Transverse colon (tissue), 4 donors: ENCODE data around the gene MED8. TPM values are rescaled to one million over a fixed set of nuclear protein-coding genes. Genes with fewer than 3 reads are reported as not detected.
A peak's percentile ranks its signal among the peaks of the same experiment; 100 is the strongest.

Experiments used
- DNase-seq: peaks from one replicate; pipeline ENCODE4 v3.0.0-alpha.2; 2019
- H3K27ac ChIP-seq, 4 donors: fragments of 200-600 bp; sonication (generic); 2 replicates each; pipeline ENCODE4 v1.5.1; 2016 to 2018; ENCODE audit warnings: inconsistent platforms in 4 of 4
- H3K27me3 ChIP-seq: fragments of 200-600 bp; sonication (generic); 2 replicates; pipeline ENCODE4 v1.5.1; 2017; ENCODE audit warnings: inconsistent platforms
- H3K36me3 ChIP-seq, 4 donors: fragments of 200-600 bp; sonication (generic); 2 replicates each; pipeline ENCODE4 v1.5.1; 2017 to 2019; ENCODE audit warnings: inconsistent platforms in 4 of 4
- H3K4me1 ChIP-seq, 4 donors: fragments of 200-600 bp; sonication (generic); 2 replicates each; pipeline ENCODE4 v1.5.1; 2017 to 2020; ENCODE audit warnings: inconsistent platforms in 4 of 4
- H3K4me3 ChIP-seq, 4 donors: fragments of 200-600 bp; sonication (generic); 1 replicate in 1 of 4; 2 replicates in 3 of 4; pipeline versions ENCODE4 v1.5.1 to v1.6.1; 2017 to 2019; ENCODE audit warnings: inconsistent platforms in 4 of 4
- H3K9me3 ChIP-seq, 2 donors: fragments of 200-600 bp; sonication (generic); 2 replicates each; pipeline ENCODE4 v1.5.1; 2017 to 2019; ENCODE audit warnings: inconsistent platforms in 2 of 2
- EP300 ChIP-seq: sonication (generic); formaldehyde crosslinking; IDR thresholded peaks from one replicate; pipeline ENCODE4 v1.6.1; 2017; ENCODE audit warnings: antibody characterized with exemption, low read depth
- POLR2A ChIP-seq: fragments of 450-650 bp; IDR thresholded peaks from one replicate; pipeline ENCODE4 v1.6.1; 2016; ENCODE audit warnings: antibody characterized with exemption, mild to moderate bottlenecking, moderate library complexity
- POLR2AphosphoS5 ChIP-seq, 3 donors: sonication (generic); formaldehyde crosslinking; IDR thresholded peaks; one replicate each; pipeline ENCODE4 v1.6.1; 2016; ENCODE audit warnings: antibody characterized with exemption in 3 of 3
- WGBS, 2 donors: methylation state at CpG; one replicate each; pipeline ENCODE4 v1.1.5; 2018; ENCODE audit warnings: low coverage in 1 of 2; 5-methylcytosine and 5-hydroxymethylcytosine counted together
- in situ Hi-C, 4 donors: fragments of 200-750 bp; cut with MboI; loops; one replicate each; pipeline versions ENCODE4 v1.15.0 to v1.15.1; 2017; ENCODE audit warnings: low sequenced_read_pairs in 3 of 4, low pct_ligation_motif_present in 1 of 4, low pct_unique_long_range_greater_than_20kb in 1 of 4
- intact Hi-C: fragments of 100-400 bp; cut with DNase I; formaldehyde crosslinking; loops from one replicate; pipeline ENCODE4 v1.15.1; 2023; ENCODE audit warnings: low total_unique reads
- total RNA-seq, 4 donors: library from RNA; depleted of rRNA; stranded (reverse); fragments of >200 nt; gene quantifications; one replicate each; pipeline ENCODE4 v1.1.0, GENCODE V29; 2016
- TF ChIP-seq, protein P1 (sequence below), 5 experiments: fragments of 200-600 bp in 3 of 5; fragments of 450-650 bp in 2 of 5; sonication (generic) in 3 of 5; IDR thresholded peaks; 1 replicate in 2 of 5; 2 replicates in 3 of 5; pipeline ENCODE4 v1.5.1; 2016 to 2017; ENCODE audit warnings: antibody characterized with exemption in 5 of 5, inconsistent platforms in 3 of 5, mild to moderate bottlenecking in 2 of 5, moderate library complexity in 1 of 5

MED8 gene
- total RNA-seq, 4 donors from 2014 or later, result 12.7 to 41.9 (median 25.0) TPM

- H3K4me1 ChIP-seq, result peaks cover 7 to 18% (median 14%) of the 10 kb centered on the region in 4 donors
- H3K4me3 ChIP-seq, result no peak overlapping the region
- in situ Hi-C loops (no loop called here), intact Hi-C loops (no loop called here)
- no peaks in the 10 kb centered on the region for H3K9me3 ChIP-seq
- H3K27me3 ChIP-seq, result no peaks in the 10 kb centered on the region
- WGBS, 2 donors, result 68 to 82% methylated on average over 3 to 10 of the region's 10 CpGs
- no peaks in the 10 kb centered on the region for H3K36me3 ChIP-seq
- no peak for TF ChIP-seq POLR2A
- no peak for DNase-seq
- no peak overlapping the region for H3K27ac ChIP-seq
Observed at GRCh38 chr1:43351421-43352350, 37.9 kb downstream of the MED8 start.

DNA sequence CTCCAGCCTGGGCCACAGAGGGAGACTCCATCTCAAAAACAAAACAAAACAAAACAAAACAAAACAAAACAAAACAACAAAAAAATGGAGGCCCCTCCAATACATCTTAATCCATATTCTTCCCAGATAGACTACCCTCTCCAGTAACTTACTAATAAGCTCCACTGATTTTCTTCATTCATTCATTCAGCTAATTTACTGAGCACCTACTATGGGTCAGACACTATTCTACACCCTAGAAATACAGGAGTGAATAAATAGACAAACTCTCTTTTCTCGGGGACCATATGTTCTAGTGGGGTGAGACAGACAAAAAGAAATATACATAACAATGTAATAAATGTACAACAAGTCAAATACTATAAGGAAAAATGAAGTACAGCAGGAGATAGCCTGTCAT, 38.6 kb downstream of the MED8 start:
- no peak for DNase-seq
- intact Hi-C loops, result no loop called here
- TF ChIP-seq EP300, result no peak
- TF ChIP-seq POLR2A, result no peak
- no peak for TF ChIP-seq POLR2AphosphoS5 (IDR thresholded peaks at IDR 0.05)
- TF ChIP-seq, protein P1, sequence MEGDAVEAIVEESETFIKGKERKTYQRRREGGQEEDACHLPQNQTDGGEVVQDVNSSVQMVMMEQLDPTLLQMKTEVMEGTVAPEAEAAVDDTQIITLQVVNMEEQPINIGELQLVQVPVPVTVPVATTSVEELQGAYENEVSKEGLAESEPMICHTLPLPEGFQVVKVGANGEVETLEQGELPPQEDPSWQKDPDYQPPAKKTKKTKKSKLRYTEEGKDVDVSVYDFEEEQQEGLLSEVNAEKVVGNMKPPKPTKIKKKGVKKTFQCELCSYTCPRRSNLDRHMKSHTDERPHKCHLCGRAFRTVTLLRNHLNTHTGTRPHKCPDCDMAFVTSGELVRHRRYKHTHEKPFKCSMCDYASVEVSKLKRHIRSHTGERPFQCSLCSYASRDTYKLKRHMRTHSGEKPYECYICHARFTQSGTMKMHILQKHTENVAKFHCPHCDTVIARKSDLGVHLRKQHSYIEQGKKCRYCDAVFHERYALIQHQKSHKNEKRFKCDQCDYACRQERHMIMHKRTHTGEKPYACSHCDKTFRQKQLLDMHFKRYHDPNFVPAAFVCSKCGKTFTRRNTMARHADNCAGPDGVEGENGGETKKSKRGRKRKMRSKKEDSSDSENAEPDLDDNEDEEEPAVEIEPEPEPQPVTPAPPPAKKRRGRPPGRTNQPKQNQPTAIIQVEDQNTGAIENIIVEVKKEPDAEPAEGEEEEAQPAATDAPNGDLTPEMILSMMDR (IDR thresholded peaks at IDR 0.05), result no peak
- 60 to 93% methylated on average over 1 of the region's 1 CpG for WGBS, 2 donors
- H3K27ac ChIP-seq, result no peak overlapping the region
- no peaks in the 10 kb centered on the region for H3K9me3 ChIP-seq
- in situ Hi-C loops, result no loop called here
- H3K27me3 ChIP-seq, result no peaks in the 10 kb centered on the region
- H3K4me1 ChIP-seq, result peaks cover 7 to 18% (median 14%) of the 10 kb centered on the region in 4 donors
- H3K4me3 ChIP-seq, result no peak overlapping the region
- H3K36me3 ChIP-seq, result no peaks in the 10 kb centered on the region

- intact Hi-C loops, result no loop called here
- peak overlapping the region; percentile 87 to 96 (median 94) for H3K27ac ChIP-seq
- in situ Hi-C loops, result no loop called here
- H3K36me3 ChIP-seq, result no peaks in the 10 kb centered on the region
- peak overlapping the region in 3 of 4 donors; percentile 42 to 53 (median 47) for H3K4me3 ChIP-seq
- TF ChIP-seq EP300 (no peak), POLR2AphosphoS5 (IDR thresholded peaks at IDR 0.05) (no peak), POLR2A (no peak)
- TF ChIP-seq, protein P1 (IDR thresholded peaks at IDR 0.05), result no peak
- no peaks in the 10 kb centered on the region for H3K27me3 ChIP-seq
- no peaks in the 10 kb centered on the region for H3K9me3 ChIP-seq
- H3K4me1 ChIP-seq, result peaks cover 7 to 28% (median 15%) of the 10 kb centered on the region in 4 donors
- WGBS, 2 donors, result 40 to 45% methylated on average over 11 of the region's 11 CpGs
- DNase-seq, result no peak
Observed at GRCh38 chr1:43349594-43350306, 39.9 kb downstream of the MED8 start.

DNA sequence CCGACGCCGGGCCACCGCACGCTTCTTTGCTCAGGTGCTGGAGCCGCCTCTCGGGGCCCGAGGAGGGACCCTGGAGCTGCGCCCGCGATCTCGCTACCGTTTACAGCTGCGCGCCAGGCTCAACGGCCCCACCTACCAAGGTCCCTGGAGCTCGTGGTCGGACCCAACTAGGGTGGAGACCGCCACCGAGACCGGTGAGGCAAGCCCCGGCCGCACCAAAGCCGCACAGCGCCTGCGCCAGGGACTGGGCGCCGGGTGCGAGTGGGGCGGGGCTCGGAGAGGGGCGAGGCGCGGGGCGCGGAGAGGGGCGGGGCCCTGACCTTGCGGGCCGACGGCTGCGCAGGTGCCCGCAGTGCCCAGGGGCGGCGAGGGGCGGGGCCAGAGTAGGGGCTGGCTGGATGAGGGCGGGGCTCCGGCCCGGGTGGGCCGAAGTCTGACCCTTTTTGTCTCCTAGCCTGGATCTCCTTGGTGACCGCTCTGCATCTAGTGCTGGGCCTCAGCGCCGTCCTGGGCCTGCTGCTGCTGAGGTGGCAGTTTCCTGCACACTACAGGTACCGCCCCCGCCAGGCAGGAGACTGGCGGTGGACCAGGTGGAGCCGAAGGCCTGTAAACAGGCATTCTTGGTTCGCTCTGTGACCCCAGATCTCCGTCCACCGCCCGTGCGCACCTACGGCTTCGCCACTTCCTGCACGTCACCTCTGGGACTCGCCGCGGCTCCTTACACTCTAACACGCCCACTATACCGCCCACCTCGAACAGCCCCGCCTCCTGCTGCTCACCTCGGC, 40.6 kb downstream of the MED8 start:
- peak; percentile 94 for DNase-seq
- Histone ChIP-seq H3K36me3 (no peaks in the 10 kb centered on the region), H3K4me1 (peaks cover 7 to 30% (median 15%) of the 10 kb centered on the region in 4 donors), H3K27me3 (no peaks in the 10 kb centered on the region), H3K9me3 (no peaks in the 10 kb centered on the region), H3K27ac (peak overlapping the region; percentile 87 to 96 (median 94)), H3K4me3 (peak overlapping the region; percentile 42 to 63 (median 50))
- in situ Hi-C loops (no loop called here), intact Hi-C loops (no loop called here)
- TF ChIP-seq, protein P1 (IDR thresholded peaks at IDR 0.05), result peak in 1 of 5 experiments; percentile 22
- TF ChIP-seq POLR2AphosphoS5 (IDR thresholded peaks at IDR 0.05) (peak; percentile 68 to 86 (median 79)), EP300 (peak; percentile 53), POLR2A (peak; percentile 76)
- WGBS, 2 donors, result 16 to 20% methylated on average over 1 to 47 of the region's 72 CpGs
